ENCODE data around the gene C1orf232. TPM values are rescaled to one million over a fixed set of nuclear protein-coding genes. Genes with fewer than 3 reads are reported as not detected.
A peak's percentile ranks its signal among the peaks of the same experiment; 100 is the strongest.

C1orf232 gene
- total and polyA plus RNA-seq, 9 of the 15 experiments (the other 6 are each of a cell fraction or from before 2014, with no cell fraction given), result not detected

- TF ChIP-seq TEAD2 (tag; IDR thresholded peaks at IDR 0.05) (0 out of 2 replicates have a peak, but pooled peaks have one; percentile 10), ZBED1 (IDR thresholded peaks at IDR 0.05) (no peak), BRCA1 (IDR thresholded peaks at IDR 0.05) (no peak), BRCA1 (CRISPR knock-in tag; IDR thresholded peaks at IDR 0.05) (no peak), LCOR (CRISPR knock-in tag; IDR thresholded peaks at IDR 0.05) (no peak), ZBTB7A (IDR thresholded peaks at IDR 0.05; ENCODE audit: borderline replicate concordance, control insufficient read depth, low read depth, low read length) (no peak), PHF20 (IDR thresholded peaks at IDR 0.05; ENCODE audit: partially characterized antibody) (no peak), PURB (CRISPR knock-in tag; IDR thresholded peaks at IDR 0.05; ENCODE audit: low read depth) (no peak), HDGF (IDR thresholded peaks at IDR 0.05) (no peak), ZNF444 (CRISPR knock-in tag; IDR thresholded peaks at IDR 0.05) (no peak), POLR2AphosphoS5 (IDR thresholded peaks at IDR 0.05; ENCODE audit: control insufficient read depth, insufficient read depth, low read depth, low read length) (peak; percentile 31; the same call in 1 of the 2 replicates), HDAC8 (tag; IDR thresholded peaks at IDR 0.05) (no peak), CHD4 (IDR thresholded peaks at IDR 0.05; ENCODE audit: insufficient read depth, insufficient replicate concordance, low read depth, low read length, poor library complexity, severe bottlenecking) (no peak), ATF1 (CRISPR knock-in tag; IDR thresholded peaks at IDR 0.05) (no peak), ATF1 (tag; IDR thresholded peaks at IDR 0.05) (peak; percentile 8), NRF1 (conservative IDR thresholded peaks at IDR 0.05 in 1 of 2, IDR thresholded peaks at IDR 0.05 in 1 of 2) (peak; percentile 47 to 49), TRIM28 (IDR thresholded peaks at IDR 0.05) (0 out of 2 replicates have a peak, but pooled peaks have one; percentile 10), BCL6 (CRISPR knock-in tag; IDR thresholded peaks at IDR 0.05) (no peak), ZNF589 (CRISPR knock-in tag; IDR thresholded peaks at IDR 0.05; ENCODE audit: low read depth) (0 out of 2 replicates have a peak, but pooled peaks have one; percentile 75), CHCHD3 (CRISPR knock-in tag; IDR thresholded peaks at IDR 0.05) (no peak), FUS (optimal IDR thresholded peaks at IDR 0.05; ENCODE audit: low read depth, low read length) (no peak)
- TF ChIP-seq, protein P1, sequence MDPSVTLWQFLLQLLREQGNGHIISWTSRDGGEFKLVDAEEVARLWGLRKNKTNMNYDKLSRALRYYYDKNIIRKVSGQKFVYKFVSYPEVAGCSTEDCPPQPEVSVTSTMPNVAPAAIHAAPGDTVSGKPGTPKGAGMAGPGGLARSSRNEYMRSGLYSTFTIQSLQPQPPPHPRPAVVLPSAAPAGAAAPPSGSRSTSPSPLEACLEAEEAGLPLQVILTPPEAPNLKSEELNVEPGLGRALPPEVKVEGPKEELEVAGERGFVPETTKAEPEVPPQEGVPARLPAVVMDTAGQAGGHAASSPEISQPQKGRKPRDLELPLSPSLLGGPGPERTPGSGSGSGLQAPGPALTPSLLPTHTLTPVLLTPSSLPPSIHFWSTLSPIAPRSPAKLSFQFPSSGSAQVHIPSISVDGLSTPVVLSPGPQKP (CRISPR knock-in tag; IDR thresholded peaks at IDR 0.05), result no peak
- TF ChIP-seq, protein P2, sequence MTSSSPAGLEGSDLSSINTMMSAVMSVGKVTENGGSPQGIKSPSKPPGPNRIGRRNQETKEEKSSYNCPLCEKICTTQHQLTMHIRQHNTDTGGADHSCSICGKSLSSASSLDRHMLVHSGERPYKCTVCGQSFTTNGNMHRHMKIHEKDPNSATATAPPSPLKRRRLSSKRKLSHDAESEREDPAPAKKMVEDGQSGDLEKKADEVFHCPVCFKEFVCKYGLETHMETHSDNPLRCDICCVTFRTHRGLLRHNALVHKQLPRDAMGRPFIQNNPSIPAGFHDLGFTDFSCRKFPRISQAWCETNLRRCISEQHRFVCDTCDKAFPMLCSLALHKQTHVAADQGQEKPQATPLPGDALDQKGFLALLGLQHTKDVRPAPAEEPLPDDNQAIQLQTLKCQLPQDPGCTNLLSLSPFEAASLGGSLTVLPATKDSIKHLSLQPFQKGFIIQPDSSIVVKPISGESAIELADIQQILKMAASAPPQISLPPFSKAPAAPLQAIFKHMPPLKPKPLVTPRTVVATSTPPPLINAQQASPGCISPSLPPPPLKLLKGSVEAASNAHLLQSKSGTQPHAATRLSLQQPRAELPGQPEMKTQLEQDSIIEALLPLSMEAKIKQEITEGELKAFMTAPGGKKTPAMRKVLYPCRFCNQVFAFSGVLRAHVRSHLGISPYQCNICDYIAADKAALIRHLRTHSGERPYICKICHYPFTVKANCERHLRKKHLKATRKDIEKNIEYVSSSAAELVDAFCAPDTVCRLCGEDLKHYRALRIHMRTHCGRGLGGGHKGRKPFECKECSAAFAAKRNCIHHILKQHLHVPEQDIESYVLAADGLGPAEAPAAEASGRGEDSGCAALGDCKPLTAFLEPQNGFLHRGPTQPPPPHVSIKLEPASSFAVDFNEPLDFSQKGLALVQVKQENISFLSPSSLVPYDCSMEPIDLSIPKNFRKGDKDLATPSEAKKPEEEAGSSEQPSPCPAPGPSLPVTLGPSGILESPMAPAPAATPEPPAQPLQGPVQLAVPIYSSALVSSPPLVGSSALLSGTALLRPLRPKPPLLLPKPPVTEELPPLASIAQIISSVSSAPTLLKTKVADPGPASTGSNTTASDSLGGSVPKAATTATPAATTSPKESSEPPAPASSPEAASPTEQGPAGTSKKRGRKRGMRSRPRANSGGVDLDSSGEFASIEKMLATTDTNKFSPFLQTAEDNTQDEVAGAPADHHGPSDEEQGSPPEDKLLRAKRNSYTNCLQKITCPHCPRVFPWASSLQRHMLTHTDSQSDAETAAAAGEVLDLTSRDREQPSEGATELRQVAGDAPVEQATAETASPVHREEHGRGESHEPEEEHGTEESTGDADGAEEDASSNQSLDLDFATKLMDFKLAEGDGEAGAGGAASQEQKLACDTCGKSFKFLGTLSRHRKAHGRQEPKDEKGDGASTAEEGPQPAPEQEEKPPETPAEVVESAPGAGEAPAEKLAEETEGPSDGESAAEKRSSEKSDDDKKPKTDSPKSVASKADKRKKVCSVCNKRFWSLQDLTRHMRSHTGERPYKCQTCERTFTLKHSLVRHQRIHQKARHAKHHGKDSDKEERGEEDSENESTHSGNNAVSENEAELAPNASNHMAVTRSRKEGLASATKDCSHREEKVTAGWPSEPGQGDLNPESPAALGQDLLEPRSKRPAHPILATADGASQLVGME (CRISPR knock-in tag; IDR thresholded peaks at IDR 0.05), result no peak
Measured at GRCh38 chr1:26122988-26123973, 45.5 kb downstream of the C1orf232 start (continued).
